GM06990 (cell line): ENCODE results near the gene RAB41.
"Not testable (repeated sequence)": the region's sequence is repeated elsewhere in the genome, so short reads cannot be mapped to it uniquely, and the experiment has no call there.

ENCODE experiments used
- DNase-seq: peaks from one replicate; pipeline ENCODE4 v3.0.0-alpha.2; 2011; ENCODE audit not compliant: insufficient read length; ENCODE audit errors: extremely low read depth
- H3K27me3 ChIP-seq: replicated peaks from 2 replicates; pipeline ENCODE4 v1.6.0; 2011; ENCODE audit warnings: low read length; ENCODE audit not compliant: control insufficient read depth, insufficient read depth
- H3K36me3 ChIP-seq: 2 replicates; pipeline ENCODE4 v1.5.1; 2011; ENCODE audit warnings: low read length; ENCODE audit not compliant: control insufficient read depth, insufficient read depth
- H3K4me3 ChIP-seq: replicated peaks from 2 replicates; pipeline ENCODE4 v1.5.1; 2011; ENCODE audit warnings: low read depth, mild to moderate bottlenecking, control low read depth, low read length
- TF ChIP-seq, protein P1 (sequence below): IDR thresholded peaks from 2 replicates; pipeline ENCODE4 v1.5.1; 2011; ENCODE audit warnings: low read length, control low read depth, mild to moderate bottlenecking, inconsistent platforms; ENCODE audit not compliant: insufficient read depth, poor library complexity, severe bottlenecking

Gene RAB41

DNA sequence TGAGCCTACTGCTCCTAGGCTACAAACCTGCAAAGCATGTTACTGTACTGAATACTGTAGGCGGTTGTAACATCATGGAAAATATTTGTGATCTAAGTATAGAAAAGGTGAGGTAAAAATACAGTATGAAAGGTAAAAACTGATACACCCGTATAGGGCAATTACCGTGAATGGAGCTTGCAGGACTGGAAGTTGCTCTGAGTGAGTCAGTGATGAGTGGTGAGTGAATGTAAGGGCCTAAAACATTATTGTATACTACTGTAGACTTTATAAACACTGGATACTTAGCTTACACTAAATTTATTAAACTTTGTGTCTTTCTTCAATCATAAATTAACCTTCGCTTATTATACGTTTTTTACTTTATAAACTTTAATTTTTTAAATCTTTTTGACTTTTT, 11.6 kb downstream of the RAB41 start:
- Histone ChIP-seq H3K27me3 (no peaks in the 10 kb centered on the region), H3K36me3 (no peaks in the 10 kb centered on the region; the same call in 1 of the 2 replicates), H3K4me3 (no peak overlapping the region)
- no peak for DNase-seq
- TF ChIP-seq, protein P1, sequence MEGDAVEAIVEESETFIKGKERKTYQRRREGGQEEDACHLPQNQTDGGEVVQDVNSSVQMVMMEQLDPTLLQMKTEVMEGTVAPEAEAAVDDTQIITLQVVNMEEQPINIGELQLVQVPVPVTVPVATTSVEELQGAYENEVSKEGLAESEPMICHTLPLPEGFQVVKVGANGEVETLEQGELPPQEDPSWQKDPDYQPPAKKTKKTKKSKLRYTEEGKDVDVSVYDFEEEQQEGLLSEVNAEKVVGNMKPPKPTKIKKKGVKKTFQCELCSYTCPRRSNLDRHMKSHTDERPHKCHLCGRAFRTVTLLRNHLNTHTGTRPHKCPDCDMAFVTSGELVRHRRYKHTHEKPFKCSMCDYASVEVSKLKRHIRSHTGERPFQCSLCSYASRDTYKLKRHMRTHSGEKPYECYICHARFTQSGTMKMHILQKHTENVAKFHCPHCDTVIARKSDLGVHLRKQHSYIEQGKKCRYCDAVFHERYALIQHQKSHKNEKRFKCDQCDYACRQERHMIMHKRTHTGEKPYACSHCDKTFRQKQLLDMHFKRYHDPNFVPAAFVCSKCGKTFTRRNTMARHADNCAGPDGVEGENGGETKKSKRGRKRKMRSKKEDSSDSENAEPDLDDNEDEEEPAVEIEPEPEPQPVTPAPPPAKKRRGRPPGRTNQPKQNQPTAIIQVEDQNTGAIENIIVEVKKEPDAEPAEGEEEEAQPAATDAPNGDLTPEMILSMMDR = no peak

DNA sequence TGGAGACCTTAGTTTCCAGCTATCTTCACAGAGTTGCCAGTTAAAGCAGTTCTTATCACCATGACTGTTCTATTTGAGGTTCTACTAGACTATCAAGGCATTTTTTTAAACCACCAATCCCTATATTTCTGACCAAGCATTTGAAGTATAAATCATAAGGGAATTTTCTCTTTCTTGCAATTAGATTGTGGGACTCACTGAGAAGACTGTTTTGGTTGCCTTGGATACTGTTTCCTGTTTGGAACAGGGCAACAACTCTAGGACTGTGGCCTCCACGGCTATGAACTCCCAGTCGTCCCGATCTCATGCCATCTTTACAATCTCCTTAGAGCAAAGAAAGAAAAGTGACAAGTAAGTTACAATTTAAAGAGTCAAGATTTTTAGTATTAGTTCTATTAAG, 19.7 kb downstream of the RAB41 start:
- DNase-seq = no peak
- Histone ChIP-seq H3K27me3 (no peaks in the 10 kb centered on the region), H3K4me3 (no peak overlapping the region), H3K36me3 (no peaks in the 10 kb centered on the region; the same call in 1 of the 2 replicates)
- TF ChIP-seq, protein P1 = no peak

DNA sequence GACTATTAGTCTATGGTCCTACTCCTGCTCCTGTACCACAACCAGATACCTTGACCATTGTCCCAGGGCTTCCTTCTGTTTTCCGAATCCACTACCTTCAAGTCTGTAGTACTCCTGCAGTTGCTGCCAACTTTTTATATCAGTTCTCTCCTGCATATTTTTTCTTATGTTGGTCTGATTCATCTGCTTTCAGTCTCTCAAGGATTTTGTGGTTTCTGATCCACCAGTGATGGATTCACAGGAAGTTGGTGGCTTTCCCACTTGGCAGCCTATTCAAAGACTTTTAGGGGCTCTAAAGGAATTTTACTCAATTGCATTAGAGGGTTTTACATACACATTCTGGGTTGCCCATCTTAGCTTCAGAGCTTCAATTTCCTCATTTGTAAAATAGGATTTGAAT, 31.5 kb downstream of the RAB41 start:
- Histone ChIP-seq H3K4me3 (no peak overlapping the region), H3K27me3 (no peaks in the 10 kb centered on the region), H3K36me3 (no peaks in the 10 kb centered on the region)
- TF ChIP-seq, protein P1 = no peak
- DNase-seq = no peak

DNA sequence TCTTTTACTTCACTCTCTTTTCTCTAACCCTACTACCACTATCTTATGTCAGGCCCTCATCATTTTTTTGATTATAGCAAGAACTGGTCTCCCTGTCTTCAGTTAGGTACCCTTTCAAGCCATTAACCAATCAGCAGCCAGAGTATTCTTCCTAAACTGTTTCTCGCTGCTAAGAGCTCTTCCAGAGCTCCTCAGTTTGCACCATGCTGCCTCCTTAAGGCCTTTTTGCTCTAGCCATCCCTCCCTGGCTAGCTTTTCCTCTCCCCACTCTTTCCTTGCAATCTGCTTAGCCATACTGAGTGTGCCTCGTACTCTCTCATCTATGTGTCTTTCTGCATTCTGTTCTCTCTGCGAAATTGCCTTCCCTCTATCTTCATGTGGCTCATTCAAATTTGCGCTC, 40.8 kb downstream of the RAB41 start:
- Histone ChIP-seq H3K36me3 (no peaks in the 10 kb centered on the region), H3K4me3 (no peak overlapping the region), H3K27me3 (no peaks in the 10 kb centered on the region)
- DNase-seq = no peak
- TF ChIP-seq, protein P1 = no peak

DNA sequence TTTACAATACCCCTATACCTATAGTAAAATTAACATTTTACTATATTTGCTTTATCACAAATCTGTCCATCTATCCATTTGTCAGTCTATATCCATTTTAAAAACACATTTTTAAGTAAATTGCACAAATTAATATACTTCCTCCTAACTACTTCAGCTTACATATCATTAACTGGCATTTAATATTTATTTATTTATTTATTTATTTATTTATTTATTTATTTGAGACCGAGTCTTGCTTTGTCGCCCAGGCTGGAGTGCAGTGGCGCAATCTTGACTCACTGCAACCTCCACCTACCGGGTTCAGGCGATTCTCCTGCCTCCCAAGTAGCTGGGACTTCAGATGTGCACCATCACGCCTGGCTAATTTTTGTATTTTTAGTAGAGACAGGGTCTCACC, 41.7 kb downstream of the RAB41 start:
- DNase-seq, H3K4me3 ChIP-seq, H3K36me3 ChIP-seq, H3K27me3 ChIP-seq: not testable (repeated sequence)

DNA sequence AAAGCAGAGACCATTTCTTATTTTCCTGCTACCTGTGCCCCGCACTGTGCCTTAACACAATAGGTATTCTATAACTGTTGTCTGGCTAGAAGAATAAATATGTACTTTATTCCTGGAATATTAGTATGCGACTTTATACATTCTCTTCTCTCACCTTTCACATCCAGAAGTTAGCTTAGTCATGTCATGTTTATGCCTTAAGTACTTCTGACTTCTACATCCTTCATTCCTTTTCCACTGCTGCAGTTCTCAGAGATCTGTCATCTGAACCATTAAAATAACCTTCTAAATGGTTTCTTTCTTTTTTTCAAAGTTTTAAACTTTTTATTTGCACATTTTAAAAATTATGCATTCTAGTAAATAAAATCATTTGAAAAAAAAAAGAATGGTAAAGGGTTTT, 42.4 kb downstream of the RAB41 start:
- DNase-seq = no peak
- H3K27me3 ChIP-seq = no peaks in the 10 kb centered on the region
- no peaks in the 10 kb centered on the region for H3K36me3 ChIP-seq
- no peak overlapping the region for H3K4me3 ChIP-seq
- TF ChIP-seq, protein P1 = no peak
